Loucy (cell line): ENCODE measurements around the gene YTHDF2.

Source experiments
- H2AFZ ChIP-seq: fragments of 200-600 bp; sonication (generic); 2 replicates; pipeline ENCODE4 v1.6.0; 2016; ENCODE audit warnings: antibody characterized with exemption, mild to moderate bottlenecking, low read length, moderate library complexity
- H3F3A ChIP-seq: fragments of 200-600 bp; 2 replicates; pipeline ENCODE4 v1.6.0; 2016; ENCODE audit warnings: antibody characterized with exemption, low read depth, mild to moderate bottlenecking
- H3K27me3 ChIP-seq: fragments of 200-600 bp; sonication (generic); 2 replicates; pipeline ENCODE4 v1.6.1; 2014; ENCODE audit warnings: low read length, mild to moderate bottlenecking; ENCODE audit not compliant: insufficient read depth, poor library complexity, severe bottlenecking
- H3K36me3 ChIP-seq: fragments of 200-600 bp; sonication (generic); 2 replicates; pipeline ENCODE4 v1.6.1; 2016; ENCODE audit warnings: low read length; ENCODE audit not compliant: insufficient read depth
- H3K4me1 ChIP-seq: fragments of 200-600 bp; sonication (generic); 2 replicates; pipeline ENCODE4 v1.5.1; 2014; ENCODE audit warnings: low read length, mild to moderate bottlenecking; ENCODE audit not compliant: insufficient read depth, poor library complexity, severe bottlenecking
- H3K4me2 ChIP-seq: fragments of 200-600 bp; sonication (generic); 2 replicates; pipeline ENCODE4 v1.6.0; 2014; ENCODE audit warnings: antibody characterized with exemption, low read length, low read depth, mild to moderate bottlenecking; ENCODE audit not compliant: poor library complexity, severe bottlenecking
- H3K4me3 ChIP-seq: fragments of 200-600 bp; sonication (generic); 2 replicates; pipeline ENCODE4 v1.5.1; 2014; ENCODE audit warnings: low read length, mild to moderate bottlenecking, mixed read lengths; ENCODE audit not compliant: poor library complexity, severe bottlenecking
- H3K79me2 ChIP-seq: fragments of 200-600 bp; sonication (generic); 2 replicates; pipeline ENCODE4 v1.6.1; 2014; ENCODE audit warnings: low read length; ENCODE audit not compliant: insufficient read depth
- H3K9ac ChIP-seq: fragments of 200-600 bp; sonication (generic); 2 replicates; pipeline ENCODE4 v1.6.0; 2014; ENCODE audit warnings: mild to moderate bottlenecking, low read depth, low read length, moderate library complexity; ENCODE audit not compliant: poor library complexity, severe bottlenecking
- H3K9me2 ChIP-seq: fragments of 200-600 bp; sonication (generic); replicated peaks from 2 replicates; pipeline ENCODE4 v1.6.1; 2016; ENCODE audit warnings: low read depth, low read length, mixed read lengths
- H3K9me3 ChIP-seq: fragments of 200-600 bp; sonication (generic); 2 replicates; pipeline ENCODE4 v1.6.1; 2014; ENCODE audit warnings: mild to moderate bottlenecking, antibody characterized with exemption, low read length, low read depth; ENCODE audit not compliant: insufficient read depth
- H4K20me1 ChIP-seq: fragments of 200-600 bp; sonication (generic); 2 replicates; pipeline ENCODE4 v1.6.0; 2014; ENCODE audit warnings: antibody characterized with exemption, low read length, mild to moderate bottlenecking; ENCODE audit not compliant: insufficient read depth, poor library complexity, severe bottlenecking
- EZH2phosphoT487 ChIP-seq: fragments of 200-600 bp; IDR thresholded peaks from 2 replicates; pipeline ENCODE4 v1.6.1; 2018; ENCODE audit warnings: antibody characterized with exemption, mild to moderate bottlenecking, moderate library complexity, borderline replicate concordance
- TF ChIP-seq, protein P1 (sequence below): fragments of 200-600 bp; sonication (generic); conservative IDR thresholded peaks from 2 replicates; pipeline ENCODE4 v1.5.1; 2014; ENCODE audit warnings: mild to moderate bottlenecking, antibody characterized with exemption, low read length

The YTHDF2 gene

DNA sequence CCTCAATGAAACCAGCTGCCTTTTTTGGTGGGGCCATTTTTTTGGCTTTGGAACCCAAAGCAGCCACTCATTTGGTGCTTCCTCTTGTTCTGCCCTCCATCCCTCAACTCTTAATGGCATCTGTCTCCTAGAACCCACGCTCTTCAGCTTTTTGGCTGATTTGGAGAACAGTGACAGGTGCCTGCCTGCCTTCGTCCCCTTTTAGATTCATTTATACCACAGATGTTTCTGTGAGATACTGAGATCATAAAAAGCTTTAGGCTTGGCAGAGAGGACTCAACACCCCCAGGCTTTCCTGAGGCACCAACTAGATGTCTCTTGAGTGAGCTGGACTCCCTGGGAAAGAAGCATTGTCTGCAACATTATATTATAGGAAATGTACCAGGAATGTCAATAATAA, 20.4 kb upstream of the YTHDF2 start:
- TF ChIP-seq, protein P1, sequence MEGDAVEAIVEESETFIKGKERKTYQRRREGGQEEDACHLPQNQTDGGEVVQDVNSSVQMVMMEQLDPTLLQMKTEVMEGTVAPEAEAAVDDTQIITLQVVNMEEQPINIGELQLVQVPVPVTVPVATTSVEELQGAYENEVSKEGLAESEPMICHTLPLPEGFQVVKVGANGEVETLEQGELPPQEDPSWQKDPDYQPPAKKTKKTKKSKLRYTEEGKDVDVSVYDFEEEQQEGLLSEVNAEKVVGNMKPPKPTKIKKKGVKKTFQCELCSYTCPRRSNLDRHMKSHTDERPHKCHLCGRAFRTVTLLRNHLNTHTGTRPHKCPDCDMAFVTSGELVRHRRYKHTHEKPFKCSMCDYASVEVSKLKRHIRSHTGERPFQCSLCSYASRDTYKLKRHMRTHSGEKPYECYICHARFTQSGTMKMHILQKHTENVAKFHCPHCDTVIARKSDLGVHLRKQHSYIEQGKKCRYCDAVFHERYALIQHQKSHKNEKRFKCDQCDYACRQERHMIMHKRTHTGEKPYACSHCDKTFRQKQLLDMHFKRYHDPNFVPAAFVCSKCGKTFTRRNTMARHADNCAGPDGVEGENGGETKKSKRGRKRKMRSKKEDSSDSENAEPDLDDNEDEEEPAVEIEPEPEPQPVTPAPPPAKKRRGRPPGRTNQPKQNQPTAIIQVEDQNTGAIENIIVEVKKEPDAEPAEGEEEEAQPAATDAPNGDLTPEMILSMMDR, result no peak
- TF ChIP-seq EZH2phosphoT487, result no peak
- H4K20me1 ChIP-seq, result no peaks in the 10 kb centered on the region
- no peaks in the 10 kb centered on the region for H3K4me1 ChIP-seq
- H3F3A ChIP-seq, result no peaks in the 10 kb centered on the region
- H3K4me2 ChIP-seq, result no peak overlapping the region
- H2AFZ ChIP-seq, result no peak overlapping the region
- H3K9me3 ChIP-seq, result no peaks in the 10 kb centered on the region
- H3K4me3 ChIP-seq, result no peak overlapping the region
- no peaks in the 10 kb centered on the region for H3K79me2 ChIP-seq
- no peak overlapping the region for H3K9ac ChIP-seq
- no peaks in the 10 kb centered on the region for H3K27me3 ChIP-seq
- no peaks in the 10 kb centered on the region for H3K9me2 ChIP-seq
- H3K36me3 ChIP-seq, result peaks cover 31% of the 10 kb centered on the region

GRCh38 chr1:28718166-28718565, 18.6 kb upstream of the YTHDF2 start:
- Histone ChIP-seq H3K79me2 (no peaks in the 10 kb centered on the region), H3K4me2 (no peak overlapping the region), H3K9me2 (no peaks in the 10 kb centered on the region), H3K4me3 (no peak overlapping the region), H3K9me3 (no peaks in the 10 kb centered on the region), H3K4me1 (no peaks in the 10 kb centered on the region), H3K9ac (no peak overlapping the region), H4K20me1 (no peaks in the 10 kb centered on the region), H3K36me3 (peaks cover 20% of the 10 kb centered on the region; the same call in 1 of the 2 replicates), H3F3A (no peaks in the 10 kb centered on the region), H3K27me3 (no peaks in the 10 kb centered on the region), H2AFZ (no peak overlapping the region)
- TF ChIP-seq, protein P1, result no peak
- TF ChIP-seq EZH2phosphoT487, result no peak

DNA sequence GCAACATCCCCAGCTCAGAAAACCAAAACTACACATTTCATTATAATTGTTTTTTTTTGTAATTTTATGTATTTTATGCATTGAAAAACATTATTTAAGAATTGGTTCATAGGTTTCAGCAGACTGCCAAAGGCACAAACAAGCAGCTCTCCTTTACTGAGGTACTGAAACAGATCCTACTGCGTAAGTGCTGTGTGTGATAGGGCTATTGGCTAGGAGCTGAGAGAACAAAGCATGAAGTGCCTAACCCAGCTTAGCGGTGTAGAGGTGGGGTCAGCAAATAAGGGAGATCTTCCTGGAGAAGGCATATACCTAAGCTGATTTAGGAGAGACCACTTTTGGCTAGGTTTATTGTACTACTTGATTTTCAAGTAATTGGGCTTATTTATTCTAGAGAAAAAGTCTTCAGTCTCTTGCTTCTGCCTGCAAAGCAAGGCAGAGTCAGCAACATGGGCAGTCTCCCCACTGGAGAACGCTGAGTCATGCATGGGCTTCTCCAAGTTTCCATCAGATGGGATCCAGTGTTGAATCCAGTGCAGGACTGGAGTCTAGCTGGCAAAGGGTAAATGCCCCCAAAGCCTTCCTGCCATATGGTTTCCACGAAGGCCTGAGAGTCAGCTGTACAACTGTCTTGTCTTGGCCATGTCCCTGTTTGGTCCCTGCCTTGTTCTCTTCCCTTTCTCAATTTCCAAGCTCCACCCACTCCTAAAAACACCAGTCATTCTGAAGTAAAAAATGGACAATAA, 18.0 kb upstream of the YTHDF2 start:
- no peaks in the 10 kb centered on the region for H4K20me1 ChIP-seq
- no peaks in the 10 kb centered on the region for H3K79me2 ChIP-seq
- no peaks in the 10 kb centered on the region for H3K4me1 ChIP-seq
- H3F3A ChIP-seq, result no peaks in the 10 kb centered on the region
- H3K36me3 ChIP-seq, result peaks cover 14% of the 10 kb centered on the region; the same call in 1 of the 2 replicates
- H3K9me2 ChIP-seq, result no peaks in the 10 kb centered on the region
- TF ChIP-seq EZH2phosphoT487, result no peak
- TF ChIP-seq, protein P1, result no peak
- H3K9me3 ChIP-seq, result no peaks in the 10 kb centered on the region
- no peaks in the 10 kb centered on the region for H3K27me3 ChIP-seq
- no peak overlapping the region for H3K4me3 ChIP-seq
- H3K9ac ChIP-seq, result no peak overlapping the region
- H2AFZ ChIP-seq, result no peak overlapping the region
- no peak overlapping the region for H3K4me2 ChIP-seq
